Umbilical cord (tissue), 2 donors: ENCODE results near the gene ULBP1. TPM values are rescaled to one million over a fixed set of nuclear protein-coding genes. Genes with fewer than 3 reads are reported as not detected.
"Not testable (repeated sequence)": the region's sequence is repeated elsewhere in the genome, so short reads cannot be mapped to it uniquely, and the experiment has no call there.

Experiments
- DNase-seq: peaks from one replicate; pipeline ENCODE4 v3.0.0-alpha.2; 2015; ENCODE audit warnings: low spot score
- total RNA-seq: library from RNA; depleted of rRNA; stranded (reverse); fragments of >200 nt; gene quantifications from one replicate; pipeline ENCODE4 v1.2.3, GENCODE V29; 2014; ENCODE audit warnings: low replicate concordance; ENCODE audit not compliant: insufficient read depth

Gene ULBP1
- total RNA-seq, 1 donor from 2014 or later, result 1.2 TPM

DNA sequence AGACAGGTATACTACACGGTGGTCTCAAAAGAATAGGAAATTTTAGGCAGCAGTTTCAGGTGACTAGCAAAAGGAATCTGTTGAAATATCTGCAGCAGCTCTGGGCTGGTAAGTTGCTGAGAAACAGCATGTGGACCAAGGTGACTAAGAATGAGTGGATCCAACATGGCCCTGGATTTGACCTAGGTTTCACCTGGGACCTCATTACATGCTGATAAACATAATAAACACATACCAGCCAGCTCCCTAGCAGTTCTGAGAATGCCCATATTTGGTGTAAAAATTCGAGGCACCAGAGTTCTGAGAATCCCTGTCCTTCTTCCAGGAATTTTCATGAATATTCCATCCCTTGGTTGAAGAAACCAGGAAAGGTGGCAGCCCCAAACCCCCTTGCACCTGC lies 10.4 kb upstream of the ULBP1 start:
- not testable (repeated sequence) for DNase-seq

DNA sequence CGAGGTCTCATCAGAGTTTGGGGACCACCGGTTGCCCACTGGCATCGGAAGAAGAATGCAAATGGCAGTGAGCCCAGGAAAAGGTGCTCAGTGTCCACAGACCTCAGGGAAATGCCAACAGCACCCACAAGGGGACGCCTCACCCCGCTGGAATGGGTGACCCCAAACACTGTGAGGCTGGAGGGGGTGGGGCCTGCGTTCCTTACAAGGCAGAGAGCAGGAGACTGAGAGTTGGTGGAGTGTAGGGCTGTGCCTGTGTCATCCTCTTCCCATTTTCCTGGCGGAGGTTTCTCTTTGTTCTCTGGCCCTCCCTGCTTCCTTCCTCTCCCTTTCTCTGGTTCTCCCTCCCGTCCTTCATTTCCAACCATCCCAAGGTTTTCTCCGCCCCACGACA lies 9.8 kb upstream of the ULBP1 start:
- not testable (repeated sequence) for DNase-seq

DNA sequence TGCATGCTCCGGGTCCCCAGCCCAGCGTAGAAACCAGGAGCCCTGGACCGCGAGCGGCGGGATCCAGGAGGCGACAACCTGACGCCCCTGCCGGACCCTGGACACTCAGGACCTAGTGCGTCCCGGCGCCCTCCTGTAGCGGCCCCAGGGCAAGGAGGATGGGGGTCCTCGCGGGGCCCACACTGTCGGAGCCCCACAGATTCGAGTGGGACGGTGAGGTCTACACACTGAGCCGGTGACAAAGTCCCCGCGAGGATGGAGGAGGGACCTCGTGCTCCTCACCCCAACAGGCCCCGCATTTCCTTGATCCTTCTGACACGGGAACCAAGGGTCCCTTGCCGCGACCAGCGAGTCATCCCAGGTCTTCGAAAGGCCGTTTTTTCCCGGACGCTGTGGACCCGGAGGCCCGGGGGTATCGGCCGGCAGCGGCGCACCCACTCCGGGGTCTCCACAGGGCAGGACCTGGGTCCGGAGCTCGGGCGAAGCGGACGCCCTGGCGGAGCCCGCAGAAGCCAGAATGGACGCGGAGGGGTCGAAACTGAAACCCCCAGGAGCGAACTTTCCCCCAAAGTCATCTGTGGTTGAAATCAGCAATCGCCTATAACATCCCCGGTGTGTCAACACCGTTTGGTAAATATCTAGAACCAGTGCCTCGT lies 9.3 kb upstream of the ULBP1 start:
- not testable (repeated sequence) for DNase-seq

- DNase-seq, result not testable (repeated sequence)
Observed at GRCh38 chr6:149954984-149955653, 8.6 kb upstream of the ULBP1 start.

DNA sequence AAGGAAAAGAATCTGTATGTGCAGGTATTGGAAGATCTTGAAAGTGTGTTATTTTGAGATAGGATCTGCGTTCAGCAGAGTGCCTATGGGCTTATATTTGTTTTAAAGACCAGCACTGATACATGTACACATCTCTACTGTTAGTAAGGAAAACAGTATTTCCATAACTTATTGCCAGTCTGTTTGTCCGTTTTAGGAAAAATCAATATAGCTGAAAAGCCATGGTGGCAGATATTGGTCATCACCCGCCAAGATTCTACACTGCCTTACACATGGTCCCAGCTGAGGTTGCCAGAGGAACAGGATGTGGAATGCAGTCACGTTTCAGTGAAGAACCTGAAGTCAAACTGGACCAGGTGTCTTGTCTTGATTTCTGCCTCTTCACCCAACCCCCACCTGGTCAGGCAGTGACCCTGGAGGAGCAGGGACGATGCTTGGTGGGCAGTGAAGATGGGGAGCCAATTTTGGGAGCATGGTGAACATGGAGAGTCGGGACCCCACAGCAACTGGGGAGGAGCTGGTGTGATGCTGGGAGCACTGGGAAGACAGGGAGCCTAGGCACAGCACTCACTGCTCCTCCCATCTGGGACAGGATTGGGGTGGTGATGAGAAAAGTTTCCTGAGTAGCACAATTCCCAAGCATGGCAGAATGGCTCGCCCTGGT lies 8.0 kb upstream of the ULBP1 start:
- not testable (repeated sequence) for DNase-seq

- DNase-seq, result not testable (repeated sequence)
Observed at GRCh38 chr6:149958124-149958523, 5.6 kb upstream of the ULBP1 start.

DNA sequence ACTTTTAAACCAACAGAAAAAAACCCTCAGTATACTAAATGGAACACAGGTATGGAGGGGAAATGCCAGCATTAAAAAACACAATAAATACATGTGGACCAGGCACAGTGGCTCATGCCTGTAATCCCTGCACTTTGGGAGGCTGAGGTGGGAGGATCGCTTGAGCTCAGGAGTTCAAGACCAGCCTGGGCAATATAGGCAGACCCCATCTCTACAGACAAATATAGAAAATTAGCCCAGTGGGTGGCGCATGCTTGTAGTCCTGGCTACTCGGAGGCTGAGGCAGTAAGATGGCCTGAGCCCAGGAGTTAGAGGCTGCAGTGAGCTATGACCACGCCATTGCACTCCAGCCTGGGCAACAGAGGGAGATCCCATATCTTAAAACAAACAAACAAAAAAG lies 3.9 kb upstream of the ULBP1 start:
- DNase-seq, result not testable (repeated sequence)

DNA sequence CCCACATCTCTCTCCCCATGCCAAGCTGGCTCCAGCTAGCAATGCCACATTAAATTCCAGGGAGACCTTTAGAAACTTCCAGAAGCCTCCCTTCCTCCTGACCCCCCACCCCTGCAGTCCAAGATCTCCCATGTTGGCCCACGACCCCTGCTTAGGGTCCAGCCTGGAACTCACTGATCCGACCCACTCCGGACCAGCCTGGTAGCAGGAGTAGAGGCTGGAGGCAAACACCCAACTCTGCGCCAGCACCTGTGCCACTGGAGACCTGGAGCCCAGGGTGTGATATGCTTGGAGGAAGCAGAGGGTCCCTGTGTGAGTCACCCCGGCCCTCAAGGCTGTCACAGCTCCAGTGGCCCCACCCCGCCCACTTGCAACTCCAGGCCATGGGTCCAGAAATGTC lies 3.3 kb upstream of the ULBP1 start:
- no peak for DNase-seq

GRCh38 chr6:149961728-149962425 lies 1.9 kb upstream of the ULBP1 start:
- no peak for DNase-seq

- DNase-seq, result no peak
Observed at GRCh38 chr6:149962461-149963211, 1.1 kb upstream of the ULBP1 start.

DNA sequence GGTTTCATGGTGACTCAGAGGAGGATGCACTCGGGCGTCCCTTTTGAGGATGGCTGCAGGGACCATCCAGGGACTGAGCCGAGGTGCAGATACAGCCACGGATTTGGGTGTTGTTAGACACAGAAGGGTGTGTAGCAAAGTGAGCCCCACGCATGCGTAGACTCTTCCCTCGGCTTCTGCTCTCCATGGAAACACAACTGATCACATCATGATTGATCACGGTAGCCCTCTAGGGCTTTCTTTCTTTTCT lies 606 bp upstream of the ULBP1 start:
- no peak for DNase-seq

GRCh38 chr6:149964308-149965193 lies 808 bp downstream of the ULBP1 start:
- peak; percentile 12 for DNase-seq

DNA sequence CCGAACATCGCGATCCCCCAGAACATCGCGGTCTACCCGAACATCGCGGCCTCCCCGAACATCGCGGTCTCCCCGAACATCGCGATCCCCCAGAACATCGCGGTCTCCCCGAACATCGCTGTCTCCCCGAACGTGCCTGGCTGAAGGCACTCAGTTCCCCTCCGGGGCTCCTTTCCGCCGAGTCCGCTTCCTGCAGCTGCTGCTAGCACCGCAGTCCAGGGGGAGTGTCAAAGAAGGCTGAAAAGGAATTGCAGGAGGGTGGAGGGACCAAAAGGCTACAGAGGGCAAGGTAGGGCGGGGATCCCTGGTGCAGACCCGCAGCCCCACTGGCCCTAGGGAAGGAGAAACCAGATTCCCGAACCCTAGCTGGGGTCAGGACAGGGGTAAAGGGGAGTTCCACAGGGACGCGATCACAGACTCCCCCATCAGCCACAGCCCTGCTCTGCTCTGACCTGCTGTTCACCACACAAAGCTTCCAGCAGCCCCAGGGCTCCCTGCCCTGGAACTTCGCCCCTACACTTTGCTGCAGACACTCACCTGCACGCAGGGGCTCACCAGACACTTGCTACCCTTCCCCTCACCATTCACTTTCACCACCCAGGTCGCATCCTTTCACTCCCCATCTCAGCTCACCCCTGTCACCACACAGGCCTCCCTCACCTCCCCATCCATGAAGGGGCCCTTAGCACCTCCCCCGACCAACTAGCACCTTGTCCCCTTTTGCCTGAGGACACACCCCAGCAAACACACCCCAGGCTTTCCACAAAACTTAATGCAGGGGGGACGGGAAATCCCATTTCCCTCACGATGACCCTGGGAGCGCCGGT lies 1.7 kb downstream of the ULBP1 start:
- DNase-seq, result peak; percentile 27

DNA sequence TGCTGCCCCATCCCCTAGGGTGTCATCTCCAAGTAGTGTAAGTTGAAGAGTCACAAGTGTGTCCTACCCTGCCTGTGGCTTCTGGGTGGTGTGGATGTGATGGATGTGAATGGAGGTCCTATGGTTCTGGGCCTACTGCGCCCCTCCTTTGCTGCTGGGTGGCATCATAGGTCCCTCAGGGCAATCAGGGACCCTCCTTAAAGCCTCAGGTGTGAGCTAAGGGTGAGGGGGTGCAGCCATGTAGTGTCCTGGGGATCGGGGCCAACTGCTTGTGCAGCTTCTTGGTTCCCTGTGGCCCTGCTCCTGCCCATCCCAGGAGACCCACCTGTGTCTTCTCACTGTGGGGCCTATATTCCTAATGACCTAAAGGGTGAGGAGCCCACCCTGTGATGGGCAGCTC lies 2.6 kb downstream of the ULBP1 start:
- not testable (repeated sequence) for DNase-seq

DNA sequence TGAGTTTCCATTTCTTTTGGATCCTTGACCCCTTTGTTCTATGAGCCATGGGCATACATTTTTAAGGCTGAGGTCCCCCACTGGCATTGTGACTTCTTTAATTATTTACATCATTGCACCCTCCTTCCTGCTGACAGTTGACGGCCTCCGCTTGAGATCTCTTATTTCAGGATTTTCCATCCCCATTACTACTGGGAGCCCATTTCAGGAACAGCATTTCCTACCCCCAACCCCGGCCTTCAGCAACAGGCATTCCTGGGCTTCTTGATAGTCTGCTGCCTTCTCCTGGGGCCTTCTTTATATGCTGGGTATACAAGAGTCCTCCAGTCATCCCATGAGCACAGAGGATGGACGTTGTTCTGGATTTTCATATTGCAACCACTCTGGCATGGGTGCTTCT lies 3.8 kb downstream of the ULBP1 start:
- no peak for DNase-seq

GRCh38 chr6:149967999-149968398 lies 4.3 kb downstream of the ULBP1 start:
- not testable (repeated sequence) for DNase-seq

- not testable (repeated sequence) for DNase-seq
Observed at GRCh38 chr6:149968909-149969308, 5.2 kb downstream of the ULBP1 start.

DNA sequence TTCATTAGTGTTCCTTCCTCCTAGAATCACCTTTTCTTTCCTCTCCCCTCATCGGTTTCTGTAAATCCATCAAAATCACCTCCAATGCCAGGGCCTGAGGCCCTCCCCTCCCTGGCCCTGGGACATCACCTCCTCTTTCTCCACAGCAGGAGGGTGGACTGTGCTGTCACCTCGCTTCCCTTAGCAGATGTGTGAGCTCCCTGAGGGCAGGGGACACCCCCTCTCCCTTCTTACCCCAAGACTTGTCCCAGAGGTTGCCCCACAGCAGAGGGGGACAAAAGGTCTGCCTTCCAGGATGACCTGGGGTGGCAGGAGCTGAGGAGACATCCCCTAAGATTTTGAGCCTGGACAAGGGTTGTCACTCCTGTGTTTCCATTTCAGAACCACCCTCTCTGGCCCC lies 5.9 kb downstream of the ULBP1 start:
- DNase-seq, result no peak

DNA sequence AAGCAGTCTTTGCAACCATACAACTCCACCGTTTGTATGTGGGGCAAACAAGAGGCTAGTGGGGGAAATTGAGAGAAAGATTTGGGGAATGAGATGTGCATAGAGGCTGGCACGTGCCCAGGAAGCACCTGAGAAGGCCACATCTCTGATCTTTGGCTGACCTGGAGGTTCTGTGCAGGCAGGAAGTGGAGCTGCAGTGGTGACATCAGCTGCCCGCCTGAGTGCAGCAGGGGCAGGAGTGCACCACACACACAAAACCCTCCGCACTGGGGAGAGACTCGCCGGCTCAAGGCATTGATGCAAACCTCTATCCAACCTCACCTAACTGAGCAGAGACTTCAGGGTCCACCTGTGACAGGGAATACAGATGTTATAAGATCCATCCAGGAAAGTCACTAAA lies 10.7 kb downstream of the ULBP1 start:
- not testable (repeated sequence) for DNase-seq

GRCh38 chr6:149974825-149975224 lies 11.1 kb downstream of the ULBP1 start:
- DNase-seq, result no peak
